ENCODE results near the gene ZIC1.

DNA sequence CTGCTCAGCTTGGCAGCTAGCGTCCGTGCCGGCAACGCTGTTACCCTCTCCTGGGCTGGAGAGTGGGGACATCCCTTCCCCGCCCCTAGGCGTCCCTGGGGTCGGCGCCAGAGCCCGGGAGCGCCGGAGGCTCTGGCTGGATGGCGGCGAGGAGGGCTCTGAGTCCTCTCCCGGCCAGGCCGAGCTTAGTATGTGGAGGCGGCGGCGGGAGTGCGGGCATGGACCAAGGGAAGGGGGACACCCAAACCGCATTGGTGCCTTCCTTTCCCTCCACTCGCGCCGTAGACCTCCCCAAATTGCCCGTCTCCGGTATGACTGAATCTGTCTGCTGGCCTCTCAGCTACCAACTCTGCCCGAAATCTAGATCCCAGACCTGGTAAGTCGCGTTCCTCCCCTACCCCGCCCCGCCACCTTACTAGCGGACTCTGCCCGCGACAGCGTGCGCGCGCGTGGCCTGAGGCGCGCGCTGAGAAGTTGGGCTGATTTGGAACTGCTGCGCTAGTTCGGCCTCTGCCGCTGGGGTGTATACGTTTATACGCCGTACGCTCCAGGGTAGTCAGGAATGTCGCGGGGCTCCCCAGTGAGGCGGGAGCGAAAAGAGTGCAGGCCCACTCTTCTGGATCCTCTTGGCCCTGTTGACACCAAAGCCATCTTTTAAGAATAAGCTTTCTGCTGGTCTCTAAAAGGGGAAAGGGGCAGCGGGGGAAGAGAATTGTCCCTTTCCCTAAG, 12.2 kb downstream of the ZIC1 start:
- TF ChIP-seq CTCF (IDR thresholded peaks at IDR 0.05) (no peak), POLR2A (IDR thresholded peaks at IDR 0.05) (no peak), POLR2AphosphoS5 (IDR thresholded peaks at IDR 0.05) (no peak)

Measured in breast epithelium (tissue), 3 donors.